Right lobe of liver (tissue), 4 donors: ENCODE measurements around the gene FGF14.

Experiments used
- POLR2A ChIP-seq: fragments of 450-650 bp; IDR thresholded peaks from one replicate; pipeline ENCODE4 v1.6.1; 2017; ENCODE audit warnings: antibody characterized with exemption, mild to moderate bottlenecking
- TF ChIP-seq, protein P1 (sequence below), 4 donors: fragments of 200-600 bp in 3 of 4; fragments of 450-650 bp in 1 of 4; IDR thresholded peaks; one replicate each; pipeline versions ENCODE4 v1.5.1 to v1.8.0; 2016 to 2022; ENCODE audit warnings: antibody characterized with exemption in 4 of 4, mild to moderate bottlenecking in 2 of 4
- donor health status: DM: no; HTN: no; CAD: no.
- donor health status: DM: no; HTN: no; CAD: no.
- donor health status: DM: no; HTN: yes; CAD: no.

- TF ChIP-seq POLR2A, result no peak
- TF ChIP-seq, protein P1, sequence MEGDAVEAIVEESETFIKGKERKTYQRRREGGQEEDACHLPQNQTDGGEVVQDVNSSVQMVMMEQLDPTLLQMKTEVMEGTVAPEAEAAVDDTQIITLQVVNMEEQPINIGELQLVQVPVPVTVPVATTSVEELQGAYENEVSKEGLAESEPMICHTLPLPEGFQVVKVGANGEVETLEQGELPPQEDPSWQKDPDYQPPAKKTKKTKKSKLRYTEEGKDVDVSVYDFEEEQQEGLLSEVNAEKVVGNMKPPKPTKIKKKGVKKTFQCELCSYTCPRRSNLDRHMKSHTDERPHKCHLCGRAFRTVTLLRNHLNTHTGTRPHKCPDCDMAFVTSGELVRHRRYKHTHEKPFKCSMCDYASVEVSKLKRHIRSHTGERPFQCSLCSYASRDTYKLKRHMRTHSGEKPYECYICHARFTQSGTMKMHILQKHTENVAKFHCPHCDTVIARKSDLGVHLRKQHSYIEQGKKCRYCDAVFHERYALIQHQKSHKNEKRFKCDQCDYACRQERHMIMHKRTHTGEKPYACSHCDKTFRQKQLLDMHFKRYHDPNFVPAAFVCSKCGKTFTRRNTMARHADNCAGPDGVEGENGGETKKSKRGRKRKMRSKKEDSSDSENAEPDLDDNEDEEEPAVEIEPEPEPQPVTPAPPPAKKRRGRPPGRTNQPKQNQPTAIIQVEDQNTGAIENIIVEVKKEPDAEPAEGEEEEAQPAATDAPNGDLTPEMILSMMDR (IDR thresholded peaks at IDR 0.05), result no peak
Observed at GRCh38 chr13:102091231-102091630, 310.6 kb downstream of the FGF14 start.
